ENCODE data around the gene TRIM31.

Gene TRIM31

GRCh38 chr6:30103872-30104179 is 9.1 kb downstream of the TRIM31 start:
- FAIRE-seq (no peak), DNase-seq (ENCODE audit: insufficient read length) (no peak)
- TF ChIP-seq POLR2A (IDR thresholded peaks at IDR 0.05; ENCODE audit: low read depth, low read length) (no peak), POLR2AphosphoS5 (IDR thresholded peaks at IDR 0.05; ENCODE audit: low read depth, low read length) (no peak), TAF1 (IDR thresholded peaks at IDR 0.05; ENCODE audit: borderline replicate concordance, low read depth, low read length) (no peak)

GRCh38 chr6:30102970-30103871 is 9.7 kb downstream of the TRIM31 start:
- TF ChIP-seq TAF1 (IDR thresholded peaks at IDR 0.05; ENCODE audit: borderline replicate concordance, low read depth, low read length): no peak
- no peak for TF ChIP-seq POLR2A (IDR thresholded peaks at IDR 0.05; ENCODE audit: low read depth, low read length)
- TF ChIP-seq POLR2AphosphoS5 (IDR thresholded peaks at IDR 0.05; ENCODE audit: low read depth, low read length): no peak
- FAIRE-seq: peak; percentile 82

GRCh38 chr6:30102414-30102969 is 10.4 kb downstream of the TRIM31 start:
- no peak for TF ChIP-seq POLR2A (IDR thresholded peaks at IDR 0.05; ENCODE audit: low read depth, low read length)
- no peak for TF ChIP-seq POLR2AphosphoS5 (IDR thresholded peaks at IDR 0.05; ENCODE audit: low read depth, low read length)
- TF ChIP-seq TAF1 (IDR thresholded peaks at IDR 0.05; ENCODE audit: borderline replicate concordance, low read depth, low read length): no peak
- DNase-seq (ENCODE audit: insufficient read length) (no peak), FAIRE-seq (no peak)

More at GRCh38 chr6:30102970-30103871, 9.7 kb downstream of the TRIM31 start:
- peak; percentile 65 for DNase-seq (ENCODE audit: insufficient read length)

GRCh38 chr6:30101444-30102413 is 11.2 kb downstream of the TRIM31 start:
- no peak for TF ChIP-seq TAF1 (IDR thresholded peaks at IDR 0.05; ENCODE audit: borderline replicate concordance, low read depth, low read length)
- TF ChIP-seq POLR2AphosphoS5 (IDR thresholded peaks at IDR 0.05; ENCODE audit: low read depth, low read length): no peak
- no peak for TF ChIP-seq POLR2A (IDR thresholded peaks at IDR 0.05; ENCODE audit: low read depth, low read length)
- DNase-seq (ENCODE audit: insufficient read length): peak; percentile 70
- FAIRE-seq: peak; percentile 56

GRCh38 chr6:30100585-30101443 is 12.1 kb downstream of the TRIM31 start:
- TF ChIP-seq TAF1 (IDR thresholded peaks at IDR 0.05; ENCODE audit: borderline replicate concordance, low read depth, low read length) (no peak), POLR2AphosphoS5 (IDR thresholded peaks at IDR 0.05; ENCODE audit: low read depth, low read length) (no peak), POLR2A (IDR thresholded peaks at IDR 0.05; ENCODE audit: low read depth, low read length) (no peak)
- DNase-seq (ENCODE audit: insufficient read length): no peak
- no peak for FAIRE-seq

GRCh38 chr6:30100154-30100553 is 12.7 kb downstream of the TRIM31 start:
- DNase-seq (ENCODE audit: insufficient read length): no peak
- no peak for FAIRE-seq
- no peak for TF ChIP-seq TAF1 (IDR thresholded peaks at IDR 0.05; ENCODE audit: borderline replicate concordance, low read depth, low read length)
- TF ChIP-seq POLR2A (IDR thresholded peaks at IDR 0.05; ENCODE audit: low read depth, low read length): no peak
- no peak for TF ChIP-seq POLR2AphosphoS5 (IDR thresholded peaks at IDR 0.05; ENCODE audit: low read depth, low read length)

- FAIRE-seq: no peak
- DNase-seq (ENCODE audit: insufficient read length): no peak
- TF ChIP-seq TAF1 (IDR thresholded peaks at IDR 0.05; ENCODE audit: borderline replicate concordance, low read depth, low read length): no peak
- TF ChIP-seq POLR2A (IDR thresholded peaks at IDR 0.05; ENCODE audit: low read depth, low read length): no peak
These were observed 14.8 kb downstream of the TRIM31 start for GRCh38 chr6:30097902-30098768.

GRCh38 chr6:30096829-30097228 is 16.1 kb downstream of the TRIM31 start:
- DNase-seq (ENCODE audit: insufficient read length) (no peak), FAIRE-seq (no peak)
- no peak for TF ChIP-seq TAF1 (IDR thresholded peaks at IDR 0.05; ENCODE audit: borderline replicate concordance, low read depth, low read length)
- TF ChIP-seq POLR2A (IDR thresholded peaks at IDR 0.05; ENCODE audit: low read depth, low read length): no peak
- no peak for TF ChIP-seq POLR2AphosphoS5 (IDR thresholded peaks at IDR 0.05; ENCODE audit: low read depth, low read length)

- FAIRE-seq: no peak
- TF ChIP-seq POLR2AphosphoS5 (IDR thresholded peaks at IDR 0.05; ENCODE audit: low read depth, low read length) (no peak), TAF1 (IDR thresholded peaks at IDR 0.05; ENCODE audit: borderline replicate concordance, low read depth, low read length) (no peak), POLR2A (IDR thresholded peaks at IDR 0.05; ENCODE audit: low read depth, low read length) (no peak)
These were observed 18.8 kb downstream of the TRIM31 start for GRCh38 chr6:30093951-30094661.

More at GRCh38 chr6:30093951-30094661, 18.8 kb downstream of the TRIM31 start:
- DNase-seq (ENCODE audit: insufficient read length): no peak
